AG10803 (cell line): Measurements from ENCODE around the gene SCGB3A2.

Experiments
- DNase-seq: peaks from one replicate; pipeline ENCODE4 v3.0.0; 2010; ENCODE audit warnings: low read depth
- H3K4me3 ChIP-seq: 2 replicates; pipeline ENCODE4 v1.5.1; 2011; ENCODE audit warnings: mild to moderate bottlenecking, low read length, control low read depth
- TF ChIP-seq, protein P1 (sequence below): conservative IDR thresholded peaks from 2 replicates; pipeline ENCODE4 v1.5.1; 2011; ENCODE audit warnings: mild to moderate bottlenecking, low read length, control low read depth, inconsistent platforms

Gene SCGB3A2

DNA sequence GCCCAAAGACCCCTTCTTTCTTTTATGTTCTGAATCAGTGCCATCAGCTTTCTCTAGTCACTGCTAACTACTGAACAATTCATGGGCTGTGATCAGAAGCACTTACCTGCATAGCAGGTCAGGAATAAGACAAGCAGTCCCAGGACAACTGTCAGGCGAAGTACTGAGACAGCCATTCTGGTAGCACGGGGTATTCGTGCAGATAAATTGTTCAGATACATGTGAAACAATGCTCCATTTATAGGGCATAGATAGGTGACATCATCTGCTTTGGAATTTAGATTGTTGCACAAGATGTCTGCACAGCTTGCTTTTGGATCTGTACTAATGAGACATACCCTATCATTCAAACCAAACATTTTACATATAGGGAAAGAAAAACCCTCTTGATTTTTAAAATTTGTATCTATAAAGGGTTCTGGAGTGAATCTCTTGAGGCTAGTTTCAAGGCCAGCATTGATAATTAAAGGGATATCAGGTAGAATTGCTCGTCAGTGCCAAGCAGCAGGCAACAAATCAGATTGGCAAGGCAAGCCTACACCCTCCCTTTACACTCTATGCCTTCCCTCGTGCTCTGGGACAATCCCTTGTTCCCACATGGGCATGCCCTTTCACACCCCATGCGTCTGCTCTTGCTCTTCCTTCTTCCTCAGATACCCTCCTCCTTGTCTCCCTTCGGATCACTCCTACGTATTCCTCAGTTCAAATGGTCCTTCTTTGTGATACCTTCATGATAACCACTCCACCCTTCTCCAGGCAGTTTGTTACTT, 28.0 kb downstream of the SCGB3A2 start, which contains the start of gene C5orf46:
Gene C5orf46 (minus strand): TSS at position 213 of the 770 bp plus-strand sequence. CDS start 37 bp downstream, at position 176.
- H3K4me3 ChIP-seq = no peak within 1 kb of the TSS
- TF ChIP-seq, protein P1, sequence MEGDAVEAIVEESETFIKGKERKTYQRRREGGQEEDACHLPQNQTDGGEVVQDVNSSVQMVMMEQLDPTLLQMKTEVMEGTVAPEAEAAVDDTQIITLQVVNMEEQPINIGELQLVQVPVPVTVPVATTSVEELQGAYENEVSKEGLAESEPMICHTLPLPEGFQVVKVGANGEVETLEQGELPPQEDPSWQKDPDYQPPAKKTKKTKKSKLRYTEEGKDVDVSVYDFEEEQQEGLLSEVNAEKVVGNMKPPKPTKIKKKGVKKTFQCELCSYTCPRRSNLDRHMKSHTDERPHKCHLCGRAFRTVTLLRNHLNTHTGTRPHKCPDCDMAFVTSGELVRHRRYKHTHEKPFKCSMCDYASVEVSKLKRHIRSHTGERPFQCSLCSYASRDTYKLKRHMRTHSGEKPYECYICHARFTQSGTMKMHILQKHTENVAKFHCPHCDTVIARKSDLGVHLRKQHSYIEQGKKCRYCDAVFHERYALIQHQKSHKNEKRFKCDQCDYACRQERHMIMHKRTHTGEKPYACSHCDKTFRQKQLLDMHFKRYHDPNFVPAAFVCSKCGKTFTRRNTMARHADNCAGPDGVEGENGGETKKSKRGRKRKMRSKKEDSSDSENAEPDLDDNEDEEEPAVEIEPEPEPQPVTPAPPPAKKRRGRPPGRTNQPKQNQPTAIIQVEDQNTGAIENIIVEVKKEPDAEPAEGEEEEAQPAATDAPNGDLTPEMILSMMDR = no peak
- DNase-seq = peak; percentile 42

DNA sequence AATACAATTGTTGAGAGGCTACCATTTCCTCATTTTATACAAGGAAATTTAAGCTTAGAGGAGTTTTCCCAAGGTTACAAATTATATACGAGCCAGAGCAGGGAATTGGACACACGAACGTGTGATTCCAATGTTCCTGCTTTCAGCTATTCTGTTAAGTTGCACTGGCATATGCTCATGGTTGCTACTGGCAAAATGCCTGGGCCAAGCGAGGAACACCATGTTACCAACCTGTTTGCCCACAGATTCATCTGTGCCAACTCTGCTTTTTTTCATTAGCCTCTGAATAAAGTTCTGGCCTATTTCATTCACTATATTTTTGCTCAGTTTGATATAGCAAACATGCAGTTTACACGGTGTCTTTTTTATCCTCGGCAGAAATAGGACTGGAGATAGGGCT, 32.9 kb downstream of the SCGB3A2 start:
- no peak overlapping the region for H3K4me3 ChIP-seq
- no peak for DNase-seq
- TF ChIP-seq, protein P1 = no peak

- DNase-seq = no peak
- TF ChIP-seq, protein P1 = no peak
- H3K4me3 ChIP-seq = no peak overlapping the region
Observed at GRCh38 chr5:147912011-147912410, 33.5 kb downstream of the SCGB3A2 start.

GRCh38 chr5:147913786-147914185, 35.3 kb downstream of the SCGB3A2 start:
- TF ChIP-seq, protein P1 = no peak
- no peak for DNase-seq
- no peak overlapping the region for H3K4me3 ChIP-seq

- no peak for DNase-seq
- no peak overlapping the region for H3K4me3 ChIP-seq
- TF ChIP-seq, protein P1 = no peak
Observed at GRCh38 chr5:147918101-147918685, 39.7 kb downstream of the SCGB3A2 start.

DNA sequence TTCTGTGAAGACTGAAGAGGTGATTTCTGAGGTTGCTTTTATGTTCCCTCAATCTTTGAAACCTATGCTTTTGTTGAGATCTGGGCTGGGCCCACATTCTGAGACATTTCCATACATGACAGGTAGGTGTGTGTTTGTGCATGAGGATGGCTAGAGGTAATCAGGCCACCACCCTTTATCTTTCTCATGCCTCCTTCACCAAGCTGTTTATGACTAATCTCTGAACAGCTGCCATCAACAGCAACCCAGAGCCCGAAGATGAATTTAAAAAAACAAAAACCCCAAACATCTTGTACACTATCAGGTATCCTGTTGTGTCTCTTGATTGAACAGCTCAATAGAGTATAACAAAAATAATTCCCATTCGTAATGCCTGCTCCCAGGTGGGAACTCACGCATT, 40.4 kb downstream of the SCGB3A2 start:
- DNase-seq = no peak
- TF ChIP-seq, protein P1 = no peak
- no peak overlapping the region for H3K4me3 ChIP-seq
